Bronchial epithelial cell (primary cell): ENCODE data around the gene PLEKHM3. TPM values are rescaled to one million over a fixed set of nuclear protein-coding genes. Genes with fewer than 3 reads are reported as not detected.

ENCODE experiments used
- DNase-seq: peaks from one replicate; pipeline ENCODE4 v3.0.0-alpha.2; 2010; ENCODE audit warnings: low read depth
- FAIRE-seq: peaks from 2 replicates; lab custom pipeline; 2011; peaks lifted over from hg19 to GRCh38; lab: Jason Lieb, UNC
- H3K27me3 ChIP-seq: 2 replicates; pipeline ENCODE4 v1.5.1; 2011; ENCODE audit warnings: low read length; ENCODE audit not compliant: control insufficient read depth, insufficient read depth
- H3K36me3 ChIP-seq: 2 replicates; pipeline ENCODE4 v1.5.1; 2011; ENCODE audit warnings: low read length; ENCODE audit not compliant: control insufficient read depth, insufficient read depth
- H3K4me3 ChIP-seq: 2 replicates; pipeline ENCODE4 v1.5.1; 2011; ENCODE audit warnings: mild to moderate bottlenecking, low read depth, low read length, control low read depth
- total RNA-seq: library from RNA; depleted of rRNA; stranded (reverse); fragments of >200 nt; gene quantifications from 2 replicates; pipeline ENCODE4 v1.2.1, GENCODE V29; 2014
- TF ChIP-seq, protein P1 (sequence below): IDR thresholded peaks from 2 replicates; pipeline ENCODE4 v1.5.1; 2011; ENCODE audit warnings: mild to moderate bottlenecking, moderate library complexity, low read length, control low read depth, inconsistent platforms; ENCODE audit not compliant: insufficient read depth, severe bottlenecking

PLEKHM3 gene
- total RNA-seq, 1 donor from 2014 or later, result 9.5 TPM

DNA sequence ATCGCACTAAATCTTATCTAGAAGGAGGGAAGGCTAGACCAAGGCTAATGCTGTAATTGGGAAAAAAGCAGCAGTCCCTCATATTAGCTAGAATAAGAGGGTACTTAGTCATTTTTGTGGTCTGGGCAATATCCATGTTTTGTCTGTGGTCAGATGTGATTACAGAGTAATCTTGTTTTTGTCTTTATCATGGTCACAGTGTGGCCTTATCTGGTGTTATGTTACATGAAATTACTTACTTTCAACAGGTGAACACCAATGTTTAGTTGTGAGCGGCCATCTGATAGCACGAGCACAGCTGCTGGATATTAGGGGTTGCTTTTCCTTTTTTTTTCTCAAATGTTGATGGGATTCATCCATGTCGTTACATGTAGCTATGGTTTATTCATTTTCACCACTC is 23.7 kb upstream of the PLEKHM3 start:
- DNase-seq, result no peak
- TF ChIP-seq, protein P1, sequence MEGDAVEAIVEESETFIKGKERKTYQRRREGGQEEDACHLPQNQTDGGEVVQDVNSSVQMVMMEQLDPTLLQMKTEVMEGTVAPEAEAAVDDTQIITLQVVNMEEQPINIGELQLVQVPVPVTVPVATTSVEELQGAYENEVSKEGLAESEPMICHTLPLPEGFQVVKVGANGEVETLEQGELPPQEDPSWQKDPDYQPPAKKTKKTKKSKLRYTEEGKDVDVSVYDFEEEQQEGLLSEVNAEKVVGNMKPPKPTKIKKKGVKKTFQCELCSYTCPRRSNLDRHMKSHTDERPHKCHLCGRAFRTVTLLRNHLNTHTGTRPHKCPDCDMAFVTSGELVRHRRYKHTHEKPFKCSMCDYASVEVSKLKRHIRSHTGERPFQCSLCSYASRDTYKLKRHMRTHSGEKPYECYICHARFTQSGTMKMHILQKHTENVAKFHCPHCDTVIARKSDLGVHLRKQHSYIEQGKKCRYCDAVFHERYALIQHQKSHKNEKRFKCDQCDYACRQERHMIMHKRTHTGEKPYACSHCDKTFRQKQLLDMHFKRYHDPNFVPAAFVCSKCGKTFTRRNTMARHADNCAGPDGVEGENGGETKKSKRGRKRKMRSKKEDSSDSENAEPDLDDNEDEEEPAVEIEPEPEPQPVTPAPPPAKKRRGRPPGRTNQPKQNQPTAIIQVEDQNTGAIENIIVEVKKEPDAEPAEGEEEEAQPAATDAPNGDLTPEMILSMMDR, result no peak
- no peak for FAIRE-seq
- no peak overlapping the region for H3K4me3 ChIP-seq
- no peaks in the 10 kb centered on the region for H3K27me3 ChIP-seq
- no peaks in the 10 kb centered on the region for H3K36me3 ChIP-seq

DNA sequence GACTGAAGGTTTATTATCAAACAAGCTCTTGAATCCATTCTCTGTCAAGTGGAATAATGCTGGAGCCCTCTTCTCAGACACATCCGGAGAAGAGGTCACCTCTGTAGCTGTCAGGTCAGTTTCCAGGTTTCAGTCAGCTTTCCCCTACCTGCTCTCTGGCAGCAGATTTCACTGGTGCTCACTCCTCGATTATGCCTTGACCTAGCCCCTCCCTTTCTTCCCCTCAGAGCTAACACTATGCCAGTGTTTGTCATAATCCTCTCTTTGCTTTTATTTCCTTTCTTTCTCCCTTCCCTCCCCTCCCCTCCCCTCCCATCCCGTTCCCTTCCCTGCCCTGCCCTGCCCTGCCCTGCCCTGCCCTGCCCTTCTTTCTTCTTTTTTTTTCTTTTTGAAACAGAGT is 22.5 kb upstream of the PLEKHM3 start:
- H3K27me3 ChIP-seq, result no peaks in the 10 kb centered on the region
- TF ChIP-seq, protein P1, result no peak
- no peaks in the 10 kb centered on the region for H3K36me3 ChIP-seq
- FAIRE-seq, result no peak
- no peak for DNase-seq
- H3K4me3 ChIP-seq, result no peak overlapping the region

- FAIRE-seq (no peak), DNase-seq (peak; percentile 50)
- TF ChIP-seq, protein P1, result no peak
- Histone ChIP-seq H3K27me3 (no peaks in the 10 kb centered on the region), H3K36me3 (no peaks in the 10 kb centered on the region), H3K4me3 (no peak overlapping the region)
These were observed 21.4 kb upstream of the PLEKHM3 start for GRCh38 chr2:208046686-208047085.

GRCh38 chr2:208042450-208042849 is 17.1 kb upstream of the PLEKHM3 start:
- TF ChIP-seq, protein P1, result no peak
- no peak overlapping the region for H3K4me3 ChIP-seq
- H3K27me3 ChIP-seq, result no peaks in the 10 kb centered on the region
- no peaks in the 10 kb centered on the region for H3K36me3 ChIP-seq
- no peak for FAIRE-seq
- DNase-seq, result no peak

GRCh38 chr2:208042041-208042440 is 16.7 kb upstream of the PLEKHM3 start:
- no peaks in the 10 kb centered on the region for H3K36me3 ChIP-seq
- no peaks in the 10 kb centered on the region for H3K27me3 ChIP-seq
- peak; percentile 34 for DNase-seq
- FAIRE-seq, result no peak
- TF ChIP-seq, protein P1, result no peak
- no peak overlapping the region for H3K4me3 ChIP-seq
